Activated CD4-positive, alpha-beta T cell treated with anti-CD3 and anti-CD28 coated beads, Interleukin-2, amount 50 U/mL, for 16 hours (primary cell): Measurements from ENCODE around the gene UQCC3.
"Not testable (repeated sequence)": the region's sequence is repeated elsewhere in the genome, so short reads cannot be mapped to it uniquely, and the experiment has no call there.

Source experiments
- DNase-seq: peaks from one replicate; pipeline ENCODE4 v3.0.0-alpha.2; 2020

Gene UQCC3, protein sequence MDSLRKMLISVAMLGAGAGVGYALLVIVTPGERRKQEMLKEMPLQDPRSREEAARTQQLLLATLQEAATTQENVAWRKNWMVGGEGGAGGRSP

DNA sequence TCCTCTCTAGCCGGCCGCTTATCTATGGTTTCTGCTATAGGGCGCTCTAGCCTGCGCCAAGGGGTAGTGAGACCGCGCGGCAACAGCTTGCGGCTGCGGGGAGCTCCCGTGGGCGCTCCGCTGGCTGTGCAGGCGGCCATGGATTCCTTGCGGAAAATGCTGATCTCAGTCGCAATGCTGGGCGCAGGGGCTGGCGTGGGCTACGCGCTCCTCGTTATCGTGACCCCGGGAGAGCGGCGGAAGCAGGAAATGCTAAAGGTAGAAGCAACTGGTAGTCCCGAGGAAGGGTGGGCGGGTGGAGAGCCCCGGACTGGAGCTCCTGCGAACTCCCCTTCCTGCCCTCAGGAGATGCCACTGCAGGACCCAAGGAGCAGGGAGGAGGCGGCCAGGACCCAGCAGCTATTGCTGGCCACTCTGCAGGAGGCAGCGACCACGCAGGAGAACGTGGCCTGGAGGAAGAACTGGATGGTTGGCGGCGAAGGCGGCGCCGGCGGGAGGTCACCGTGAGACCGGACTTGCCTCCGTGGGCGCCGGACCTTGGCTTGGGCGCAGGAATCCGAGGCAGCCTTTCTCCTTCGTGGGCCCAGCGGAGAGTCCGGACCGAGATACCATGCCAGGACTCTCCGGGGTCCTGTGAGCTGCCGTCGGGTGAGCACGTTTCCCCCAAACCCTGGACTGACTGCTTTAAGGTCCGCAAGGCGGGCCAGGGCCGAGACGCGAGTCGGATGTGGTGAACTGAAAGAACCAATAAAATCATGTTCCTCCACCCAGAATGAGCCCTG, at the start of gene UQCC3, which contains the start of gene LBHD1:
TSS of gene UQCC3 (plus strand) at position 66 of the 782 bp plus-strand sequence. CDS start at position 139, 73 bp downstream.
TSS of gene LBHD1 (minus strand) at position 660 of the 782 bp plus-strand sequence. CDS start 2,236 bp downstream, outside the sequence.
- DNase-seq: peak; percentile 96

DNA sequence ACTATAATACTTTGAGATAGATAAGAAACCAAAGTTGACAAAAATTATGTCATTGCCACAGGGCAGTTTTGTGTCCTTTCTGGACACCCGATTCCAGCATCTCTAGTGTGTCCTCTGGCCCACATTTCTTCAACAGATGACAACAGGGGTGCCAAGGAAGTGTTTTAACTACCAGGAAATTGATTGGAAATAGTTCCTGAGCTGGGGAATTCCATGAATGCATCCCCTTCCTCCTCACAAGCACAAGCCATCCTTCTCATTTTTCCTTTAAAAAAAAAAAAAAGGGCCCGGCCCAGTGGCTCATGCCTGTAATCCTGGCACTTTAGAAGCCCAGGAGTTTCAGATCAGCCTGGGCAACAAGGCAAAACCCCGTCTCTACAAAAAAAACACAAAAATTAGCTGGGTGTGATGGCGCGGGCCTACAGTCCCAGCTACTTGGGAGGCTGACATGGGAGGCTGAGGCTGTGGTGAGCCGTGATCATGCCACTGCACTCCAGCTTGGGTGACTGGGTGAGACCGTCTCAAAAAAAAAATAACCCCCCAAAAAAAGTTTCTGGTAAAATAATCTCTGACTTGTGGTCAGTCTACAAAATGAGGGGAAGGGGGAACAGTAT, 48.9 kb upstream of the UQCC3 start:
- no peak for DNase-seq

DNA sequence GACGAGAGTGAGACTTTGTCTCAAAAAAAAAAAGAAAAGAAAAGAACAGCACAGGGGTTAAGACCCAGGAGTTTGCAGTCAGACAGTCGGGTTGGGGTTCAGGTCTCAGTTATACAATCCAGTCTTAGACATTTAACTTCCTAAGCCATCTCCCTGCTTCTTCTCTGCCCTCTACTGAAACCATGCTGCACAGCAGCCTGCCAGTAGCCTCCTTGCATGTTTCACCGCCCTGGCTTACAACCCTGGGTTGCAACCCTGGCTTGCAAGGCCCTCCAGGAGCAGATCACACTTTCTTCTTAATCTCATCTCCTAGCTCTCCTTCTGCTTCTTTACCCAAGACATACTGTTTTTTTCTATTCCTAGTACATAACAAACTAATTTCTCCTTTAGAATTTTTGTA, 43.8 kb upstream of the UQCC3 start:
- no peak for DNase-seq

DNA sequence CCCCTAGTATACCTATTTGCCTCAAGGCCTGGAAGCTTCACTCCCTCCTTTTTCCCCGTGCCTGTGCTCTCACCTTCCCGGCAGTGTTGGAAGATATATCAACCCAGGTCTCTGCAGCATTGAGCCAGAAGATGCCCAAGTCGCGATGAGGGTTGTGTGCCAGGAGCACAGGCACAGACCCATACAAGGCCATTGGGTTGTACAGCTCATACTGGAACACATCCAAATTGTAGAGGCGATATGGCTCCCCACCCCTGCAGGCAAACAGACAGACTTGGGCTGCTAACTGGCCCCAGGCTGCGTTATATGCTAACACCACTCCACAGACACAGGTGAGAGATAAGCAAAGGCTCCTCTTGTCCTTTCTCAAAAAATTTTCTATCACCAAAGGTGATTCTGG, 39.0 kb upstream of the UQCC3 start:
- no peak for DNase-seq

DNA sequence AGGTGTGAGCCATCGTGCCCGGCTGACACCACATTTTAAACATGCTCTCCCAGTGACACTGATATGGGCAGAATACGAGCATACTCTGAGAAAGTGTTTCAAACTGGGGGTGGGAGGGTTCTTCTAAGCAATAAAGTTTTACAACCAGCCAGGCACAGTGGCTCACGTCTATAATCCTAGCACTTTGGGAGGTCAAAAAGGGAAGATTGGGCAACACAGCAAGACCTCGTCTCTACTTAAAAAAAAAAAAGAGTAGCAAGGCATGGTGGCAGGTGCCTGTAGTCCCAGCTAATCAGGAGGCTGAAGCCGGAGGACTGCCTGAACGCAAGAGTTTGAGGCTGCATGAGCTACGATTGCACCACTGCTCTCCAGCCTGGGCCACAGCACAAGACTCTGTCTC, 27.3 kb upstream of the UQCC3 start:
- DNase-seq: no peak

DNA sequence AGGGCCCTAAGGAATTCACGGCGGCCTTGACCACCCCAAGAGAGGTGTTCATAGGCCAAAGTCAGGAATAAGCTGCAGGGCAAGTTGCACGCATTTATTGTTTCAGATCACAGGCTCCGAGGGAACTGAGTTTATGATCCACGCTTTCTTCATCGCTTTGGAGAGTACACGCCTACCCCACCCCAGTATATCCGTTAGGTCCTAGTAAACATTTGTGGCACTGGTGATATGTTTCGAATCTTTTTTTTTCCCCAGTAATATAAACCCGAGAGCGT, 25.9 kb upstream of the UQCC3 start:
- no peak for DNase-seq

DNA sequence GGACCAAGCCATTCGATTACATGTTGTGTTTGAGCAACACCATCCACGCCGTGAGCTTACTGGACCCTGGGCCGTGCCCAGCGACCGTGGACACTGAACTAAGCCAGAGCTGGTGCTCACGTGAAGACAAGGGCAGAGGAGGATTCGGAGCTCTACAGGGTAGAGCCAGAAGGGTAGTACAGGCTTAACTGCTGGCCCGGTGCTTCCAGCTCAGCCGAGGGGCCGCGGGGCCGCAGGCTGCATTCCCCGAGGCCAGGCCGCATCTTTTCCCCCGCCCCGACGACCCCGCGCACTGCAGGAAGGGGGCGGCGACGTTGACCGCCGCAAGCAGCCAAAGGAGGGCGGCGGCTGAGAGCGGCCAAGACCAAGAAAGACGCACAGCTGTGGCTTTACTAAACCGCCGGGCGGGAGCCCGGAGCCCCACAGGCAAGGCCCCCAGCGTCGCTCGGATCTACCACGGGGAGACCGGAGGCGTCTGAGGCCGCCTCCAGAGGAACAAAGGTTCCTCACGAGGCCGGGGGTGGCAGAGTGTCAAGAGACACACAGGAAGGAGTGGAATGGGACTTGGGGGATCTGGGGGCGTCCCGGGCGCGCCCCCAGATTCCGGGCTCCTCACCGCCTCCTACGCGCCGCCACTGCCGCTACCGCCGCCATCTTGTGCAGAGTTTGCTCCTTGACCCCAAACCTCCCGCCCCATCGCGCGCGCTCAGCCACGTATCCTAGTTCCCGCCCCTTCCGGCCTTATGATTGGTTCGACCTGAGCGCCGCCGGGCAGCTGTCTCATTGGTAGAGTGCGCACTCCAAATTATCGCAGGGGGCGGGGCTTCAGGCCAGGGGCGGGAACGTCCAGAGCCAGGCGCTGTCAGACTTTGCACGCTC, 25.3 kb upstream of the UQCC3 start, which contains the start of gene GANAB:
TSS of gene GANAB (minus strand) at position 668 of the 879 bp plus-strand sequence. CDS start at position 654, 14 bp downstream.
- peak; percentile 100 for DNase-seq

DNA sequence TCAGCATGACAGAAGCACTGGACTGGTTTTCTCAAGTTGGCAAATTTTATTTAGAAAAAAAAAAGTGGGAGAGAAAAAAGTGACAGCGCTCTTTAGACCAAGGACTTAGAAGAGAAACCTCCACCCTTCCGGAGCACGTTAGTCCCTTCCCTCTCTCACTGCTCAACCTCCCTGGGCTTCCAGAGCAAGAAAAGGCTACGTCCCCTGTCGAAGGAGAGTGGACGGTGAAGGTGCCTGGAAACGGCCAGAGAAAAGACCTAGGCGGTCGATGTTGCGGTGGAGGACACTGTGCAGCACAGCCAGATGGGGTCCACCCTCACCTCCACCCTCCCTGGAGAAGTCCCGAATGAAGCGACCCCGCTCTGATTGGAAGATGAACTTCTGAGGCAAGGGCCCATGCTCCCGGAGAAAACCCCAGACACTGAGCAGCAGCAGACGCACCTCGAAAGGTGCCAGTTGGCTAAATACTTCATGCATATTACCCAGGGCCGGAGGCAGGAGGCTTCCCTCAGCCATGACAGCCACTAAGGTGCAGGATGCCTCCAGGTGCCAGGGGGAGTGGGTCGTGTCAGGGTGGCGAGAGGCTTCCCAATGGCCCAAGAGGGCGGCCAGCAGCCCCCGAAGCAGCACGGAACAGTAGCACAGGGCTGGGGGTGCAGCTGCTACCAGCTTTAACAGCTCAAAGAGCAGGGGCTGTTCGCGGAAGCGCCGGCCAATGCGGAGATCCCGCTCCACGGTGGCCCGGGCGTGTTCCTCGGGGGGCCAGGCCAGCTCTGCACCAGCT, 24.5 kb upstream of the UQCC3 start:
- no peak for DNase-seq

DNA sequence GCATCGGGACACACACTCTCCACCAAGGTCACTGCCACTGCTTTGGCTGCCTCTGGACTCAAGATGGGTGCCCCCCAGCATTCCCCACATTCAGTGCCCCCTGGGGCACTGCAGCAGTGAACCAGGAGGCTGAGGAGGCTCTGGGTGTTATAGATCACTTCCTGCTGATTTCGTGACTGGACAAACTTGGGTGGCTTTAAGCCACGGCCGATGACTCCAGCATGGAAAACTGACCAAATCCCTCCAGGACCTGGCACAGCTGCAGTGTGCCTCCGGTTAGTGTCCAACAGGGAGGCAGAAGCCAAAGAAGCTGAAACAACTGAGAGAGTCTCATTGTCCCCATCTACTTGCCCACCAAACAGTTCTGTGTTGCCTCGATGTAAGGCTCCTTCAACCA, 23.9 kb upstream of the UQCC3 start:
- DNase-seq: no peak

DNA sequence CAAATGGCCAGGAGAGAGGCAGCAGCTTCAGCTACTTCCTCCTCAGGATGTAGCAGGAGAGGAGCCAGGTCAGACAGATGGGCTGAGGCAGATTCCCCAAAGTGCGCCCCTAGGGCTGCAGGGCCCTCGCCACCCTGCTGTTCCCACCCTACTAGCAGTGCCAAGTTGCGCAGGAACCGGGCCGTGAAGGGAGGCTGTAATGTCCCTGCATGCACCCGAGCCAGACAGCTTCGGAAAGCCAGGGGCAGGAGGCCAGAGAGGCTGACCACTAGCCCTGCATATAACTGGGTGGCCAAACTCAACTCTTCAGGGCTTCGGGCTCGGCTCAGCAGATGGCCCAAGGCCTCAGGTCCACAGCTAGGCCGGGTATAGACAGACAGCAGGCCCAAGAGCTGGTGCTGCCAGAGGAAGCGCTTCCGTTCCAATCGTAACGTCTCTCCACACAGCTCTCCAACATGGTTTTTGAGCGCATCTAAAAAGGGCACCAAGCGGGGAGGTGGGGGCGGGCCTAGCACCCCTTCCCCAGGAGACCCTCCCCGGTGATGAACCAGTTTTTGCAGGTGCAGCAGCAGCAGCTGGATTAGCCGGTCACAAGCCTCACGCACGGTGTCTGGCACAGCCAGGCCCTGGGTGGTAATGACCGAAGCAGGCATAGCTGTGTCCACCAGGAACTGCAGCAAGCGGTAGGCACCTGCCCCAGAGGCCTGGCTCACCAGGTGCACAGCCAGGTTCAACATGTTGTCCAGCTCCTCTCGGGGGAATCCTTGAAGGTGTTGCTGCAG, 23.1 kb upstream of the UQCC3 start:
- DNase-seq: no peak

DNA sequence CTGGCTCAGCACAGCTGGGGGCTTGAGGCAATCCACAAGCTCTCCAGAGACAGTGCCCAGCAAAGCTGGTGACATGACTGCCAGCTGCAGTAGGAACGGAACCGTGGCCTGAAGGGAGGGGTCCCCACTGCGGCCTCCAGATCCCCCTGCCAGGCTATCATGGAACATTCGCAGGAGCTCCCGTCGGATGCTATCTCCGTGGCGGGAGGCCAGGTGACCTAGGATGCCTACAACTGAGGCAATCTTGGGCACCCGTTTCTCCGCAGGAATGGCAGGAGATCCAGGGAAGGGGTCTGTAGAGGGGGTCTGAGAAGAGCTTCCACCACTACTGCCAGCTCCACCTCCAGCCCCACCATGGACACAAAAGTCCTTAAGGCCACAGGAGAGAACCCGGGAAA, 22.5 kb upstream of the UQCC3 start:
- DNase-seq: no peak

DNA sequence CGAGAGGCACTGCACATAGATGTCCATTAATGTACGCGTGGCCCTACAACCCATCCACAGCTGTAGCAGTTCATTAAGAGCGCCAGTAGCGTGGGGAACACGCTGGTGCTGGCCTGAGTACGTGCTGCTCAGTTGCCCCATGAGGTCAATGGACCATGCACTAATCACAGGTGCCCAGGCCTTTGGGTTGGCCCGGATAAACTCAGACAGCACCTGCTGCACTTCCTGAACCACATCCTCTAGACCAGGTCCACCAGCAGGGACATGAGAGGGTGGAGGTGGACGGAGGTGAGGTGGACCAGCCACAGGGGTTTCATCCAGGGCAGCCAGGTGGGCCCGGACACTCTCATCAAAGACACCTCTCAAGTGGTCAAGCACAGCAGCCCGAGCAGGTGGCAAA, 22.0 kb upstream of the UQCC3 start:
- no peak for DNase-seq

DNA sequence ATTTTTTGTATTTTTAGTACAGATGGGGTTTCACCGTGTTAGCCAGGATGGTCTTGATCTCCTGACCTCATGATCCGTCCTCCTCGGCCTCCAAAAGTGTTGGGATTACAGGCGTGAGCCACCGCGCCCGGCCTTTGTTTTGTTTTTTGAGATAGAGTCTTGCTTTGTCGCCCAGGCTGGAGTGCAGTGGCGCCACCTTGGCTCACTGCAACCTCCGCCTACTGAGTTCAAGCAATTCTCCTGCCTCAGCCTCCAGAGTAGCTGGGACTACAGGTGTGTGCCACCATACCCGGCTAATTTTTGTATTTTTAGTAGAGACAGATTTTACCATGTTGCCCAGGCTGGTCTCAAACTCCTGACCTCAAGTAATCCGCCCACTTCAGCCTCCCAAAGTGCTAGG, 21.2 kb upstream of the UQCC3 start:
- DNase-seq: not testable (repeated sequence)

DNA sequence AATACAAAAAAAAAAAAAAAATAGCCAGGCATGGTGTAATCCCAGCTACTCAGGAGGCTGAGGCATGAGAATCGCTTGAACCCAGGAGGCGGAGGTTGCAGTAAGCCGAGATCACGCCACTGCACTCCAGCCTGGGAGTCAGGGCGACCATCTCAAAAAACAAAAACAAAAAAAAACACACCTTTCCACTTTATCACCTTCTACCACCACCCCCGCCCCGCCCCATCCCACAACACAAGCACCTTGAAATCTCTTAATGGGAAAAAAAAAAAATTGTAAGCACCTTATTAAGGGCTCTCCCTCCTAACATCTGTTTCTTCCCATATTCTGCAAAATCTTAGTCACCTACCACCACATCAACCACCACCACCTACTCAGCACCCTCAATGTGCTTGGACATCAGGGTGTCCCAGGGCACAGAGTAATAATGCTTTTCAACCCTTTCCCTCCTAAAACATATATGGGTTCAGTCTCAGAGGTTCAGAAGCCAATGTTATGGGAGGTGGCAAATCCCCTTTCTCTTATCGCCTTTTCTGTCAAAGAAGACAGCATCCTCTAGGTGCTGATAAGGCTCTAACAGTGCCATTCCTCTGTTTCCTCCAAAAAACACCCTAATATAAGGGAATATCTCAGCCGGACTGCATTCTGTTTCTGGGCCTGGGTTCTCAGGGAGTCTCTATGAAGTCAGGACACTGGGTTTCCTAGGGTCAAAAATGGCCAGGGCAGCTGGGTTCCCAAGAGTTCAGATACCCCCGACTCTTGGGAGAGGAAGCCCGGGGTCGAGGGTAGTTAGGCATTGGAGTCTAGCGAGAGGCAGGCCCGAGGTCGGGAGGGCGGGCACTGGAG, 19.1 kb upstream of the UQCC3 start:
- peak; percentile 39 for DNase-seq

DNA sequence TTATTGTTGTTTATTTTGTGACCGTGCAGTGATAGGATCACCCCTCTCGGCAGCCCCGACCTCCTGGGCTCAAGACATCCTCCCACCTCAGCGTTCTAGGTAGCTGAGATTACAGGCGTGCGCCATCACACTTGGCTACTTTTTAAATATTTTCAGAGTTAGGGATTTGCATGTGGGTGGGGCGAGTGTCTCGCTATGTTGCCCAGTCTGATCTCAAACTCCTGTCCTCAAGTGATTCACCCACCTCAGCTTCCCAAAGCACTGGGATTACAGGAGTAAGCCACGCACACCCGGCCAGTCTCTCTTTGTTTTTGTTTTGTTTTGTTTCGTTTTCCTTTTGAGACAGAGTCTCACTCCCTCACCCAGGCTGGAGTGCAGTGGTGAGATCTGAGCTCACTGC, 17.2 kb upstream of the UQCC3 start:
- DNase-seq: no peak

DNA sequence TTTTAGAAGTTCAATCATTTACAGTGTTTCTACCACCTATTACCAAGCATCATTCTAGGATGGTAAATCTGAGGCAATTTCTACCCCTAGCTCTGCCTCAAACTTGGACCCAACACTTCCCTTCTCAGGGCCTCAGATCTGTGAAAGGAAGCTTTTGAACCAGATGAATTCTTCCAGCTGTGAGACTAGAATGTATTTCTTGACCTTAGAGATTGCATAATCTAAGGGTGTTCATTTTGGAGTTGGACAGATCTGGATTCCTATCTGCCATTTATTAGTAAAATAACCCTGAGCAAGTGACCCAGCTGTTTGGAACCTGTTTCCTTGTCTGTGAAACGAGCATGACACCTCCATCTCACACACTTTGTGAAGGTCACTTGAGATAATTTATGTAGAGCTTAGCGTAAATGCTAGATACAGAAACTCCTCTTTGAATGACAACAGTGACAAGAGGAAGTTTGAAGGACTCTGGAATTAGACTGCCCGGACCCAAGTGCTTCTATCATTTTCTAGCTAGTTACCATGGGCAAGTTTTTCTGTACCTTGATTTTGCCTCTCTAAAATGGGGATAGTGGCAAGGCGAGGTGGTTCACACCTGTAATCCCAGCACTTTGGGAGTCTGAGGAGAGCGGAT, 14.6 kb upstream of the UQCC3 start:
- no peak for DNase-seq

DNA sequence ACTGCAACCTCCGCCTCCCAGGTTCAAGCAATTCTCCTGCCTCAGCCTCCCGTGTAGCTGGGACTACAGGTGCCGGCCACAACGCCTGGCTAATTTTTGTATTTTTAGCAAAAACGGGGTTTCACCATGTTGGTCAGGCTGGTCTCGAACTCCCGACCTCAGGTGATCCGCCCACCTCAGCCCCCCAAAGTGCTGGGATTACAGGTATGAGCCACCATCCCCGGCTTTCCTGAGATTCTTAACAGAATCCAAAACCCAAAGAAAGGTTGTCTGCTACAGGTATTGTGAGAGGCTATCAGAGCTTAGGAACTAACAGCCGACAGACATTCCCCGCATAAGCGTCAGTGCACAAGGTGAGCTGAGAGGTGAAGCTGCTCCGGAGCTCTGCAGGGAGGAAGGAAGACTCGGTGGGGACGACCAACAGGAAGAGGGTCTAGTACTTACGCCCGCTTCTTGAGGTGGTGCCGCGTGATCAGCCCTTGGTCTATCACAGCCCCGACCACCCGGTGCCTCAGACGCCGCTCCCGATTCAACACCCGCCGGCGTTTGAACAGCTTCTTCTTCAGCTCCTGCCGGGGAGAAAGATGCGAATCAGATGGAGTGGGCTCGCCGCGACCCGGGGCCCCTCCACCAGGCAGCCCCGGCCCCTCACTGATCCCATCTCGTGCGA, 6.9 kb upstream of the UQCC3 start:
- DNase-seq: peak; percentile 62

DNA sequence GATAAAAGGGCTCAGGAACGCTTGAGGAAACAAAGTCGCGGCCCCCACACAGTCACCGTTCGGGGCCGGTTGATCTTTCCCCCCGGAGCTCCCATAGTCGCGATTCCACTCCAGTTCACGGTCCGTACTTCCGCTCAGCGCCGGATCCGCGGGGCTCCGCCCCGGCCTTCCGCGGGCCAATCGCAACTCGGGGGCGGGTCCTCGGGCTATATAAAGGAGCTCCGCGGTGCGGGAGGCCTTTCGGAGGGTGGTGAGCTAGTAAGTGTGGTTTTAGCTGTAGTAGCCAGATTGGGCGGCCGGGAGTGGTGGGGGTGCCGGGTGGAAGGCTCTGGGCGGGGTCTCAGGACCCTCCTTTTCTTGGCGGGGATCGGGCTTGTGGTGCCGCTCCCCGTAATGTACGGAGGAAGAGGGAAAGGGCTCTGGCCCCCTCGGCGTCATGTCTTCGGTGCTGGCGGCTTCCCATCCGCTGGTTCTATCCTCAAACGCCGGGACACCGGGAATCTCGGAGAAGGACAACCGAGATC, 6.3 kb upstream of the UQCC3 start, which contains the start of the genes C11orf98 and CSKMT:
TSS of gene C11orf98 (minus strand) at position 136 of the 524 bp plus-strand sequence. CDS start at position 95, 41 bp downstream.
TSS of gene CSKMT (plus strand) at position 238 of the 524 bp plus-strand sequence. CDS start 568 bp downstream, outside the sequence.
- peak; percentile 98 for DNase-seq
